K562 (cell line): ENCODE measurements around the gene STK11. TPM values are rescaled to one million over a fixed set of nuclear protein-coding genes. Genes with fewer than 3 reads are reported as not detected.

Experiments
- ATAC-seq: fragments of 200-7000 bp; cut with Tn5 transposase; 3 replicates; pipeline ENCODE4 v1.9.1; 2020; ENCODE audit warnings: moderate library complexity
- BruUV-seq: library from RNA; stranded (reverse); fragments of 400-500 nt; replicated peaks from 2 replicates; lab custom pipeline; 2021; lab: Mats Ljungman, UMichigan
- CTCF ChIA-PET: fragments of 300-600 bp; formaldehyde crosslinking; extraction: SDS; loops from one replicate; lab custom pipeline; 2021; ENCODE audit warnings: low intra/inter-chr PET ratio; lab: Yijun Ruan, JAX
- POLR2A ChIA-PET: fragments of 300-600, 350-650 bp; sonication (Branson Sonifier 250); formaldehyde crosslinking; extraction: SDS; loops from one replicate; lab custom pipeline; 2021; ENCODE audit warnings: antibody characterized with exemption, inconsistent platforms; lab: Yijun Ruan, JAX
- DNase-seq, 4 experiments: peaks; one replicate each; pipeline versions ENCODE4 v3.0.0 to v3.0.0-alpha.2; 2011 to 2018; ENCODE audit warnings: low spot score in 3 of 4, mixed read lengths in 3 of 4; ENCODE audit errors: extremely low read depth in 1 of 4
- FAIRE-seq: peaks from 2 replicates; lab custom pipeline; 2011; peaks lifted over from hg19 to GRCh38; lab: Jason Lieb, UNC
- H2AFZ ChIP-seq: 2 replicates; pipeline ENCODE4 v1.6.0; 2011; ENCODE audit warnings: low read depth, low read length, control low read depth, inconsistent platforms
- H3K27ac ChIP-seq: fragments of 200-600 bp; 3 replicates; pipeline ENCODE4 v1.8.0; 2011; ENCODE audit warnings: low read depth, mild to moderate bottlenecking, control low read depth, inconsistent platforms, low read length, moderate library complexity, mixed read lengths; ENCODE audit errors: extremely low read depth
- H3K27me3 ChIP-seq, 2 experiments: fragments of 300-600 bp in 1 of 2; 2 replicates in 1 of 2; 3 replicates in 1 of 2; pipeline versions ENCODE4 v1.6.0 to v1.8.0; 2011; ENCODE audit warnings: inconsistent platforms in 2 of 2, low read length in 2 of 2, mild to moderate bottlenecking in 1 of 2, mixed read lengths in 1 of 2, moderate library complexity in 1 of 2; ENCODE audit not compliant: control insufficient read depth in 2 of 2, insufficient read depth in 2 of 2
- H3K36me3 ChIP-seq: fragments of 300-600 bp; 3 replicates; pipeline ENCODE4 v1.8.0; 2011; ENCODE audit warnings: mild to moderate bottlenecking, low read length, inconsistent platforms; ENCODE audit not compliant: control insufficient read depth, insufficient read depth
- H3K4me1 ChIP-seq, 2 experiments: fragments of 200-600 bp in 1 of 2; replicated peaks in 1 of 2; 2 replicates in 1 of 2; 3 replicates in 1 of 2; pipeline versions ENCODE4 v1.5.1 to v1.8.0; 2011; ENCODE audit warnings: inconsistent platforms in 2 of 2, low read length in 2 of 2, mild to moderate bottlenecking in 1 of 2, mixed read lengths in 1 of 2, moderate library complexity in 1 of 2; ENCODE audit not compliant: control insufficient read depth in 2 of 2, insufficient read depth in 2 of 2
- H3K4me2 ChIP-seq: 2 replicates; pipeline ENCODE4 v1.6.1; 2011; ENCODE audit warnings: low read length, control low read depth, inconsistent platforms, mixed read lengths; ENCODE audit not compliant: insufficient read depth
- H3K4me3 ChIP-seq: fragments of 200-600 bp; sonication (generic), shearing (Covaris generic); 2 replicates; pipeline ENCODE4 v1.5.1; 2016; ENCODE audit warnings: control low read depth, inconsistent platforms
- H3K79me2 ChIP-seq: fragments of 200-600 bp; 3 replicates; pipeline ENCODE4 v1.8.0; 2011; ENCODE audit warnings: low read length, inconsistent platforms; ENCODE audit not compliant: control insufficient read depth, insufficient read depth
- H3K9ac ChIP-seq, 2 experiments: 2 replicates each; pipeline versions ENCODE4 v1.6.0 to v1.6.1; 2011; ENCODE audit warnings: low read depth in 2 of 2, low read length in 2 of 2, control low read depth in 1 of 2, inconsistent platforms in 1 of 2, mild to moderate bottlenecking in 1 of 2, mixed read lengths in 1 of 2; ENCODE audit not compliant: insufficient read depth in 1 of 2
- H3K9me1 ChIP-seq: one replicate; pipeline ENCODE4 v1.6.0; 2011; ENCODE audit warnings: inconsistent platforms, mild to moderate bottlenecking, low read length, moderate library complexity; ENCODE audit not compliant: control insufficient read depth, insufficient read depth
- H3K9me3 ChIP-seq: replicated peaks from 2 replicates; pipeline ENCODE4 v1.5.1; 2011; ENCODE audit warnings: low read depth, low read length, inconsistent platforms; ENCODE audit not compliant: control insufficient read depth, insufficient read depth
- H4K20me1 ChIP-seq: replicated peaks from 2 replicates; pipeline ENCODE4 v1.6.1; 2011; ENCODE audit warnings: low read length, inconsistent platforms, mixed read lengths; ENCODE audit not compliant: control insufficient read depth, insufficient read depth
- ETV1 ChIP-seq: fragments of 450-650 bp; conservative IDR thresholded peaks from 2 replicates; pipeline ENCODE4 v1.6.1; 2016; ENCODE audit warnings: missing genetic modification characterization, control low read depth, low read depth, missing compliant biosample characterization
- HMGN3 ChIP-seq: IDR thresholded peaks from 2 replicates; pipeline ENCODE4 v1.6.1; 2011; ENCODE audit warnings: borderline replicate concordance, low read depth, mild to moderate bottlenecking, mixed read lengths, low read length; ENCODE audit not compliant: insufficient read length; ENCODE audit errors: extremely low read depth
- MLLT1 ChIP-seq, 2 experiments: fragments of 450-650 bp; IDR thresholded peaks; 2 replicates each; pipeline ENCODE4 v1.6.1; 2016
- SUPT5H ChIP-seq: fragments of 450-650 bp; IDR thresholded peaks from 2 replicates; pipeline ENCODE4 v1.6.1; 2016
- TCF7L2 ChIP-seq: fragments of 150-350 bp; IDR thresholded peaks from 2 replicates; pipeline ENCODE4 v1.6.1; 2016; ENCODE audit warnings: low read depth, mild to moderate bottlenecking, low read length, moderate library complexity
- VEZF1 ChIP-seq: fragments of 200-800 bp; sonication (Bioruptor generic); IDR thresholded peaks from 2 replicates; pipeline ENCODE4 v1.6.1; 2017; ENCODE audit warnings: missing genetic modification characterization, missing compliant biosample characterization
- ZNF561 ChIP-seq: fragments of 450-650 bp; formaldehyde crosslinking; conservative IDR thresholded peaks from 2 replicates; pipeline ENCODE4 v1.4.0; 2020; ENCODE audit warnings: mild to moderate bottlenecking, moderate library complexity
- ZNF586 ChIP-seq: fragments of 450-650 bp; formaldehyde crosslinking; conservative IDR thresholded peaks from 2 replicates; pipeline ENCODE4 v1.4.0; 2020; ENCODE audit warnings: mild to moderate bottlenecking, moderate library complexity
- ZNF592 ChIP-seq: fragments of 450-650 bp; IDR thresholded peaks from 2 replicates; pipeline ENCODE4 v1.6.1; 2017; ENCODE audit warnings: antibody characterized with exemption, mild to moderate bottlenecking
- WGBS: fragments of 100-300 bp; shearing (Covaris generic); methylation state at CpG from one replicate; pipeline ENCODE4 v1.1.6; 2016; ENCODE audit warnings: low coverage, mixed read lengths; ENCODE audit not compliant: insufficient coverage; ENCODE audit errors: missing lambda C conversion rate; 5-methylcytosine and 5-hydroxymethylcytosine counted together
- in situ Hi-C: fragments of 300-500 bp; cut with MboI; formaldehyde crosslinking; loops from 4 replicates; pipeline ENCODE4 v1.15.0; 2018; ENCODE audit warnings: inconsistent platforms, mixed read lengths
- intact Hi-C: fragments of 100-400 bp; cut with micrococcal nuclease; formaldehyde crosslinking; loops from 2 replicates; pipeline ENCODE4 v1.14.2; 2022
- polyA plus RNA-seq, 8 experiments: library from polyadenylated mRNA; depleted of rRNA in 4 of 8; stranded (reverse) in 5 of 8; unstranded in 3 of 8; fragments of >200 nt; fragmentation: Nextera tagmentation in 2 of 8; fragmentation: Illumina TruSeq in 1 of 8; extraction: Ambion mirVana in 2 of 8; extraction: Trizol in 1 of 8; gene quantifications; 2 replicates each; pipeline versions ENCODE4 v1.2.1 to v1.2.3, GENCODE V29; 2011 to 2014; ENCODE audit warnings: inconsistent platforms in 1 of 8, missing spikeins in 1 of 8
- total RNA-seq, 7 experiments: library from RNA; depleted of rRNA in 6 of 7; stranded (reverse); fragments of >200 nt in 6 of 7; fragmentation: Illumina TruSeq in 2 of 7; extraction: Trizol in 2 of 7; gene quantifications; 2 replicates each; pipeline versions ENCODE4 v1.2.1 to v1.2.3, GENCODE V29; 2011 to 2021; ENCODE audit warnings: low replicate concordance in 1 of 7
- TF ChIP-seq, protein P1 (sequence below): fragments of 250-450 bp; sonication (Bioruptor Pico); IDR thresholded peaks from 2 replicates; pipeline ENCODE4 v1.4.0; 2020; ENCODE audit warnings: mild to moderate bottlenecking, moderate library complexity

Gene STK11
- total and polyA plus RNA-seq, 9 of the 15 experiments (the other 6 are each of a cell fraction or from before 2014, with no cell fraction given) = 0.15 to 96.5 (median 31.7) TPM

DNA sequence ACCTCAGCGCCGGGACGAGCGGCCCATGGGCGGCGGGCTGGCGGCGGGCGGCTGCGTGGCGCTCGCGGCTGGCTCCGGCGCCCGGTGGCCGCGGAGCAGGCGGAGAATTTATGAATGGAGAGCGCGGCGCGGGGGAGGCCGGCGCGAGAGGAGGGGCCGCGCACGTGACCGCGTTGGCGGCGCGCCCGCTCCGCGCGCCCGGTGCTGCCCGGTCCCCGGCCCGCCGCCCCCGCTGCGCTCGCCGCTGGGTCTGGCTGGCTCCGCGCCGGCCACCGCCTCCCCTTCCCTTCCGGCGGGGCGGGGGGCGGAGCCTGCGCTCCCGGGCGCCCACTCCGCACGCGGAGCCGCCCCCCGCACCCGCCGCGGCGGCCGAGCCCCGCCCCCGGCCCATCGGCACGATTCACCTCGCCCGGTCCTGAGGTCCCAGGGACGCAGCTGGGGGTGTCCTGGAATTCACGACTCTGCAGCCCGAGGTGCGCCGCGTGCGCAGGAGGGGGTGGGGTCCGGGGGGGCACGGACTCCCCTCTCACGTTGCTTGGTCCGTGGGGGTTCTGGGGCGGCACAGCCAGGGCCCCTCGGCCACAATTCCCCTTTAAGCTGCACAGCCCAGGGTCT, 32.3 kb downstream of the STK11 start, which contains the start of gene CBARP:
TSS of gene CBARP (minus strand) at position 252 of the 615 bp plus-strand sequence. CDS start 1,905 bp downstream, outside the sequence.
- H3K36me3 ChIP-seq = peaks cover 34% of the 10 kb centered on the region; the same call in 1 of the 3 replicates
- H2AFZ ChIP-seq = peak within 1 kb of the TSS; percentile 59
- DNase-seq = peak; percentile 72 to 79 (median 76)
- no peaks in the 10 kb centered on the region for H3K9me3 ChIP-seq
- H3K27ac ChIP-seq = peak within 1 kb of the TSS; percentile 61; the same call in 2 of the 3 replicates
- H3K9me1 ChIP-seq = no peaks in the 10 kb centered on the region
- H4K20me1 ChIP-seq = no peaks in the 10 kb centered on the region
- peak within 1 kb of the TSS; percentile 64 to 94 for H3K9ac ChIP-seq
- peak within 1 kb of the TSS; percentile 70 for H3K4me2 ChIP-seq
- ChIA-PET POLR2A (no interaction called here), CTCF (interaction anchor here (0.9 kb wide), 1 partner anchor 468 kb away, joined by 3 read pairs; no protein-coding TSS in a partner anchor)
- peak within 1 kb of the TSS; percentile 55 for H3K4me3 ChIP-seq
- peak; percentile 1; the same call in 1 of the 3 replicates for ATAC-seq
- H3K4me1 ChIP-seq = peaks cover 18 to 98% of the 10 kb centered on the region in 2 experiments
- intact Hi-C loops = loop anchor here (2.0 kb wide), 1 partner anchor 17 kb away; no protein-coding TSS in a partner anchor
- in situ Hi-C loops = loop anchor here (25.0 kb wide), 1 partner anchor 476 kb away; the partner anchor contains the start of gene MISP
- no peak for FAIRE-seq
- BruUV-seq = no TSS peak
- H3K27me3 ChIP-seq = no peaks in the 10 kb centered on the region
- WGBS = 5% methylated on average over 8 of the region's 87 CpGs
- peaks cover 21% of the 10 kb centered on the region for H3K79me2 ChIP-seq
- no peak for TF ChIP-seq TCF7L2
- no peak for TF ChIP-seq SUPT5H
- TF ChIP-seq MLLT1 (IDR thresholded peaks at IDR 0.05) = no peak
- no peak for TF ChIP-seq ZNF586 (CRISPR knock-in tag)
- no peak for TF ChIP-seq ZNF592
- TF ChIP-seq, protein P1, sequence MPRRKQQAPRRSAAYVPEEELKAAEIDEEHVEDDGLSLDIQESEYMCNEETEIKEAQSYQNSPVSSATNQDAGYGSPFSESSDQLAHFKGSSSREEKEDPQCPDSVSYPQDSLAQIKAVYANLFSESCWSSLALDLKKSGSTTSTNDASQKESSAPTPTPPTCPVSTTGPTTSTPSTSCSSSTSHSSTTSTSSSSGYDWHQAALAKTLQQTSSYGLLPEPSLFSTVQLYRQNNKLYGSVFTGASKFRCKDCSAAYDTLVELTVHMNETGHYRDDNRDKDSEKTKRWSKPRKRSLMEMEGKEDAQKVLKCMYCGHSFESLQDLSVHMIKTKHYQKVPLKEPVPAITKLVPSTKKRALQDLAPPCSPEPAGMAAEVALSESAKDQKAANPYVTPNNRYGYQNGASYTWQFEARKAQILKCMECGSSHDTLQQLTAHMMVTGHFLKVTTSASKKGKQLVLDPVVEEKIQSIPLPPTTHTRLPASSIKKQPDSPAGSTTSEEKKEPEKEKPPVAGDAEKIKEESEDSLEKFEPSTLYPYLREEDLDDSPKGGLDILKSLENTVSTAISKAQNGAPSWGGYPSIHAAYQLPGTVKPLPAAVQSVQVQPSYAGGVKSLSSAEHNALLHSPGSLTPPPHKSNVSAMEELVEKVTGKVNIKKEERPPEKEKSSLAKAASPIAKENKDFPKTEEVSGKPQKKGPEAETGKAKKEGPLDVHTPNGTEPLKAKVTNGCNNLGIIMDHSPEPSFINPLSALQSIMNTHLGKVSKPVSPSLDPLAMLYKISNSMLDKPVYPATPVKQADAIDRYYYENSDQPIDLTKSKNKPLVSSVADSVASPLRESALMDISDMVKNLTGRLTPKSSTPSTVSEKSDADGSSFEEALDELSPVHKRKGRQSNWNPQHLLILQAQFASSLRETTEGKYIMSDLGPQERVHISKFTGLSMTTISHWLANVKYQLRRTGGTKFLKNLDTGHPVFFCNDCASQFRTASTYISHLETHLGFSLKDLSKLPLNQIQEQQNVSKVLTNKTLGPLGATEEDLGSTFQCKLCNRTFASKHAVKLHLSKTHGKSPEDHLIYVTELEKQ (CRISPR knock-in tag) = no peak
- peak; percentile 82 for TF ChIP-seq VEZF1 (CRISPR knock-in tag)
- TF ChIP-seq ZNF561 (CRISPR knock-in tag) = no peak
- peak; percentile 84 for TF ChIP-seq HMGN3
- no peak for TF ChIP-seq ETV1
